Mesenchymal stem cell (in vitro differentiated cells and primary cell): Measurements from ENCODE around the gene UNC80.

Experiments used
- DNase-seq: peaks from one replicate; pipeline ENCODE4 v3.0.0-alpha.2; 2013
- H2AFZ ChIP-seq: one replicate; pipeline ENCODE4 v1.6.1; 2013; ENCODE audit warnings: low read depth, mild to moderate bottlenecking, control low read depth, inconsistent platforms, low read length, moderate library complexity
- H2AK5ac ChIP-seq: 2 replicates; pipeline ENCODE4 v1.6.1; 2013; ENCODE audit warnings: low read length, moderate library complexity, mild to moderate bottlenecking, inconsistent platforms; ENCODE audit not compliant: severe bottlenecking
- H2BK120ac ChIP-seq: one replicate; pipeline ENCODE4 v1.6.1; 2013; ENCODE audit warnings: low read depth, mild to moderate bottlenecking, inconsistent platforms, low read length, moderate library complexity
- H2BK12ac ChIP-seq, 2 experiments: one replicate each; pipeline ENCODE4 v1.6.1; 2013; ENCODE audit warnings: inconsistent platforms in 2 of 2, low read length in 2 of 2, mild to moderate bottlenecking in 2 of 2, moderate library complexity in 2 of 2, control low read depth in 1 of 2
- H2BK15ac ChIP-seq: one replicate; pipeline ENCODE4 v1.6.1; 2013; ENCODE audit warnings: mild to moderate bottlenecking, low read depth, inconsistent platforms; ENCODE audit not compliant: poor library complexity, severe bottlenecking
- H2BK5ac ChIP-seq: 2 replicates; pipeline ENCODE4 v1.6.1; 2013; ENCODE audit warnings: low read depth, mild to moderate bottlenecking, low read length, control low read depth, inconsistent platforms; ENCODE audit not compliant: poor library complexity, severe bottlenecking
- H3K14ac ChIP-seq, 2 experiments: one replicate each; pipeline ENCODE4 v1.6.1; 2013; ENCODE audit warnings: inconsistent platforms in 2 of 2, low read length in 2 of 2, control low read depth in 1 of 2, mild to moderate bottlenecking in 1 of 2, moderate library complexity in 1 of 2
- H3K18ac ChIP-seq, 2 experiments: one replicate each; pipeline ENCODE4 v1.6.1; 2013; ENCODE audit warnings: inconsistent platforms in 2 of 2, low read length in 2 of 2, control low read depth in 1 of 2, low read depth in 1 of 2, mild to moderate bottlenecking in 1 of 2
- H3K23ac ChIP-seq, 2 experiments: one replicate each; pipeline ENCODE4 v1.6.1; 2013; ENCODE audit warnings: inconsistent platforms in 2 of 2, low read length in 2 of 2, mild to moderate bottlenecking in 2 of 2, moderate library complexity in 2 of 2, control low read depth in 1 of 2
- H3K27ac ChIP-seq: 2 replicates; pipeline ENCODE4 v1.5.1; 2013; ENCODE audit warnings: mild to moderate bottlenecking, moderate library complexity, low read length, control low read depth, inconsistent platforms; ENCODE audit not compliant: poor library complexity, severe bottlenecking
- H3K27me3 ChIP-seq, 2 experiments: 2 replicates each; pipeline versions ENCODE4 v1.6.1 to v1.7.0; 2013; ENCODE audit warnings: low read length in 2 of 2, mild to moderate bottlenecking in 2 of 2, moderate library complexity in 2 of 2, control low read depth in 1 of 2, inconsistent platforms in 1 of 2; ENCODE audit not compliant: control insufficient read depth in 1 of 2, insufficient read depth in 1 of 2
- H3K36me3 ChIP-seq, 2 experiments: 2 replicates each; pipeline versions ENCODE4 v1.6.1 to v1.7.0; 2013; ENCODE audit warnings: low read length in 2 of 2, control low read depth in 1 of 2, inconsistent platforms in 1 of 2, low read depth in 1 of 2, mild to moderate bottlenecking in 1 of 2; ENCODE audit not compliant: insufficient read depth in 2 of 2, control insufficient read depth in 1 of 2
- H3K4ac ChIP-seq, 2 experiments: one replicate each; pipeline ENCODE4 v1.6.1; 2013; ENCODE audit warnings: inconsistent platforms in 2 of 2, low read length in 2 of 2, mild to moderate bottlenecking in 2 of 2, moderate library complexity in 2 of 2, control low read depth in 1 of 2, low read depth in 1 of 2
- H3K4me1 ChIP-seq: 2 replicates; pipeline ENCODE4 v1.6.1; 2013; ENCODE audit warnings: low read depth, low read length, control low read depth; ENCODE audit not compliant: control insufficient read depth, insufficient read depth
- H3K4me2 ChIP-seq: 2 replicates; pipeline ENCODE4 v1.6.1; 2013; ENCODE audit warnings: low read length, mild to moderate bottlenecking, inconsistent platforms; ENCODE audit not compliant: poor library complexity, severe bottlenecking
- H3K4me3 ChIP-seq, 2 experiments: 2 replicates each; pipeline versions ENCODE4 v1.5.1 to v1.7.0; 2013; ENCODE audit warnings: low read length in 2 of 2, mild to moderate bottlenecking in 2 of 2, control low read depth in 1 of 2, low read depth in 1 of 2; ENCODE audit not compliant: insufficient read depth in 1 of 2
- H3K79me1 ChIP-seq: replicated peaks from 2 replicates; pipeline ENCODE4 v1.6.1; 2013; ENCODE audit warnings: mild to moderate bottlenecking, control low read depth, low read length, inconsistent platforms; ENCODE audit not compliant: poor library complexity, severe bottlenecking
- H3K9ac ChIP-seq: 2 replicates; pipeline ENCODE4 v1.7.0; 2013; ENCODE audit warnings: mild to moderate bottlenecking, low read length, moderate library complexity
- H3K9me3 ChIP-seq: 2 replicates; pipeline ENCODE4 v1.7.0; 2013; ENCODE audit warnings: mild to moderate bottlenecking, low read length; ENCODE audit not compliant: control insufficient read depth
- H4K8ac ChIP-seq: one replicate; pipeline ENCODE4 v1.6.1; 2013; ENCODE audit warnings: inconsistent platforms, mild to moderate bottlenecking, low read length, moderate library complexity
- H4K91ac ChIP-seq: one replicate; pipeline ENCODE4 v1.6.1; 2013; ENCODE audit warnings: mild to moderate bottlenecking, low read length, inconsistent platforms
- WGBS: methylation state at CpG from one replicate; pipeline ENCODE4 v1.1.7; 2013; ENCODE audit warnings: mixed read lengths; 5-methylcytosine and 5-hydroxymethylcytosine counted together

The UNC80 gene

DNA sequence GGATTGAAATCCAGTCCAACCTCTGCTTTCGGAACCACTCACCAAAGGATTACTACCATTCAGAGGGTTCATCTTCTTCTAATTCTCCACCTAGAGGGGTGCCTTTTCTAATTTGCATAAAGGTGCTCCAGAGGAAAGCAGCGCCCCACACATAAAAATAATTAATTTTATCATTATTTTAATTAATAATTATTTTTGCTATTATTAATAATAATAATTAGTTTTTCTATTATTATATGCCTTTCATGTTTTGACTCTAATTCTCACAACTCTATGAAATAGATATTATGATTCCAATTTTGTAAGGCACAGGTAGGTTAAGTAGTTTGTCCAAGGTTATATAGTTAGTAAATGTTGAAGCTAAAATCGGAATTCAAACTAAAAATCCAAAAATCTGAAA lies 51.9 kb downstream of the UNC80 start:
- Histone ChIP-seq H3K27ac (no peak overlapping the region), H3K23ac (no peak overlapping the region), H3K4ac (no peak overlapping the region), H3K36me3 (no peaks in the 10 kb centered on the region), H2AK5ac (no peak overlapping the region), H3K4me2 (no peak overlapping the region), H3K27me3 (no peaks in the 10 kb centered on the region), H3K18ac (no peak overlapping the region), H2AFZ (no peak overlapping the region), H3K14ac (no peak overlapping the region), H2BK120ac (no peak overlapping the region), H3K4me1 (no peaks in the 10 kb centered on the region), H4K91ac (no peak overlapping the region), H2BK12ac (no peak overlapping the region), H4K8ac (no peak overlapping the region), H3K9ac (no peak overlapping the region), H3K79me1 (no peaks in the 10 kb centered on the region), H3K4me3 (no peak overlapping the region), H3K9me3 (no peaks in the 10 kb centered on the region), H2BK15ac (no peak overlapping the region), H2BK5ac (no peak overlapping the region)
- DNase-seq, result no peak
- WGBS, result 67% methylated on average over 2 of the region's 3 CpGs

DNA sequence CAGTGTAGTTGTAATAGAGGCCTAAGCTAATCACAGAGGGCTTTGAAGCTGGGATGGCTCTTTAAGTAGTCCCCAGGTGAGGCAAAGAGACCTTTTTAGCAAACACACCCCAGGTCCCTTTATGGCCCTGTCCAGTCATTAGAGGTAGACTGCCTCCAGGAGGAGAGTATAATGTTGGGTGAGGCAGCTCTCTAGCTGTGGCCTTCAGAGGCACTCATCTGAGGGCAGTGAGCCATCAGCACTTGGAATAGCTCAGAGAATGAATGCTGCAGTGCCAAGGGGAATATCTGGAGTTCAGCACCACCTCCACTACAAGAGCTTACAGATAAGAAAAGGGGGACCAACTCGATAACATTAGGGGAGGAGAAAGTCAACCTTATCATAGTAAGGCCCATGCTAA lies 52.8 kb downstream of the UNC80 start:
- no peak overlapping the region for H2BK12ac ChIP-seq
- no peak overlapping the region for H3K14ac ChIP-seq
- no peak for DNase-seq
- H4K91ac ChIP-seq, result no peak overlapping the region
- no peak overlapping the region for H3K4me2 ChIP-seq
- no peak overlapping the region for H2BK5ac ChIP-seq
- no peak overlapping the region for H3K4ac ChIP-seq
- no peaks in the 10 kb centered on the region for H3K79me1 ChIP-seq
- no peak overlapping the region for H2AK5ac ChIP-seq
- H2BK15ac ChIP-seq, result no peak overlapping the region
- no peak overlapping the region for H3K9ac ChIP-seq
- no peak overlapping the region for H3K18ac ChIP-seq
- H3K36me3 ChIP-seq, result no peaks in the 10 kb centered on the region
- H3K9me3 ChIP-seq, result no peaks in the 10 kb centered on the region
- no peaks in the 10 kb centered on the region for H3K27me3 ChIP-seq
- H3K4me1 ChIP-seq, result no peaks in the 10 kb centered on the region
- no peak overlapping the region for H3K23ac ChIP-seq
- no peak overlapping the region for H4K8ac ChIP-seq
- WGBS, result 73% methylated on average over 1 of the region's 1 CpG
- no peak overlapping the region for H2AFZ ChIP-seq
- no peak overlapping the region for H3K27ac ChIP-seq
- H2BK120ac ChIP-seq, result no peak overlapping the region
- H3K4me3 ChIP-seq, result no peak overlapping the region

- WGBS, result 84% methylated on average over 4 of the region's 4 CpGs
- Histone ChIP-seq H3K27me3 (no peaks in the 10 kb centered on the region), H3K18ac (no peak overlapping the region), H3K4ac (no peak overlapping the region), H2BK120ac (no peak overlapping the region), H2AK5ac (no peak overlapping the region), H3K23ac (no peak overlapping the region), H4K91ac (no peak overlapping the region), H2BK15ac (no peak overlapping the region), H2BK5ac (no peak overlapping the region), H3K4me2 (no peak overlapping the region), H4K8ac (no peak overlapping the region), H3K9me3 (no peaks in the 10 kb centered on the region), H3K36me3 (no peaks in the 10 kb centered on the region), H3K4me3 (no peak overlapping the region), H3K79me1 (no peaks in the 10 kb centered on the region), H2AFZ (no peak overlapping the region), H3K14ac (no peak overlapping the region), H3K27ac (no peak overlapping the region), H3K4me1 (no peaks in the 10 kb centered on the region), H3K9ac (no peak overlapping the region), H2BK12ac (no peak overlapping the region)
- DNase-seq, result no peak
Observed at GRCh38 chr2:209830722-209831465, 59.3 kb downstream of the UNC80 start.

GRCh38 chr2:209834767-209835166 lies 63.1 kb downstream of the UNC80 start:
- Histone ChIP-seq H3K9ac (no peak overlapping the region), H3K4me3 (no peak overlapping the region), H4K91ac (no peak overlapping the region), H4K8ac (no peak overlapping the region), H3K14ac (no peak overlapping the region), H3K4me1 (no peaks in the 10 kb centered on the region), H3K27ac (no peak overlapping the region), H2BK12ac (no peak overlapping the region), H2BK5ac (no peak overlapping the region), H3K4me2 (no peak overlapping the region), H3K36me3 (no peaks in the 10 kb centered on the region), H3K27me3 (no peaks in the 10 kb centered on the region), H2BK120ac (no peak overlapping the region), H3K18ac (no peak overlapping the region), H3K79me1 (no peaks in the 10 kb centered on the region), H3K9me3 (no peaks in the 10 kb centered on the region), H2AK5ac (no peak overlapping the region), H2BK15ac (no peak overlapping the region), H3K23ac (no peak overlapping the region), H2AFZ (no peak overlapping the region), H3K4ac (no peak overlapping the region)
- no peak for DNase-seq
- WGBS, result 66% methylated on average over 5 of the region's 5 CpGs
